Suppressor macrophage (primary cell): ENCODE results near the gene C2orf69.
"Not testable (repeated sequence)": the region's sequence is repeated elsewhere in the genome, so short reads cannot be mapped to it uniquely, and the experiment has no call there.

Experiments used
- DNase-seq, 4 experiments: peaks; one replicate each; pipeline ENCODE4 v3.0.0-alpha.2; 2020 to 2022
- total RNA-seq, 17 experiments: gene quantifications; one replicate each; lab custom pipeline; 2026; ENCODE audit warnings: mixed read lengths in 6 of 17, inconsistent platforms in 3 of 17; lab: John Stamatoyannopoulos, UW

Gene C2orf69, protein sequence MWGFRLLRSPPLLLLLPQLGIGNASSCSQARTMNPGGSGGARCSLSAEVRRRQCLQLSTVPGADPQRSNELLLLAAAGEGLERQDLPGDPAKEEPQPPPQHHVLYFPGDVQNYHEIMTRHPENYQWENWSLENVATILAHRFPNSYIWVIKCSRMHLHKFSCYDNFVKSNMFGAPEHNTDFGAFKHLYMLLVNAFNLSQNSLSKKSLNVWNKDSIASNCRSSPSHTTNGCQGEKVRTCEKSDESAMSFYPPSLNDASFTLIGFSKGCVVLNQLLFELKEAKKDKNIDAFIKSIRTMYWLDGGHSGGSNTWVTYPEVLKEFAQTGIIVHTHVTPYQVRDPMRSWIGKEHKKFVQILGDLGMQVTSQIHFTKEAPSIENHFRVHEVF
- 10.2 to 53.7 (median 28.3) reads per million in 17 experiments for total RNA-seq

DNA sequence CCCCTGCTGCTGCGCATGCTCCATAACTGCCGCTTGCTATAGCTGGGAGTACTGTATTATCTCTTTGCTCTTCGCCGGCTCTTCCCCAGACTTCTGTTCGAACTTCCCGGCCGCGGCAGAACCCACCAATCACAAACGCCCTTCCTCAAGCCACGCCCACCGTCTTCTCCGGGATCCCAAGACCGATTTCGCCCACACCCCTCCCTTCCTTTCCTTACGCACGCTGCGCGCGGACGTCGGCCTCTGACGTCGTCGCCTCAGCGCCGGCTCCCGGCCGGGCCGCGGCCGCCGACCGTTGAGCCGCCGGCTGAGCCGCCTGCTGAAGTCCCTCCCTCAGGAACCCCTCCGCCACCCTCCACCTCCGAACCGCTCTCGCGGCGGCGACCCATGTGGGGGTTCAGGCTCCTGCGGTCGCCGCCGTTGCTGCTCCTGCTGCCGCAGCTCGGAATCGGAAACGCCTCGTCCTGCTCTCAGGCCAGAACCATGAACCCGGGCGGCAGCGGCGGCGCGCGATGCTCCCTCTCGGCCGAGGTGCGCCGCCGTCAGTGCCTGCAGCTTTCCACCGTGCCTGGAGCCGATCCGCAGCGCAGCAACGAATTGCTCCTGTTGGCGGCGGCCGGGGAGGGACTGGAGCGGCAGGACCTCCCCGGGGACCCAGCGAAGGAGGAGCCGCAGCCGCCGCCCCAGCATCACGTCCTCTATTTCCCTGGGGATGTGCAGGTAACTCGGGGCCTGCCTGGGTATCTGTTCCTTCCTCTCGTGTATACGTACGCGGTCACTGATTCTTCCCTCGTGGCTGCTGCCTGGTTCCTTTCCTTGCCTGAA lies at the start of gene C2orf69:
TSS of gene C2orf69 (plus strand) at position 242 of the 825 bp plus-strand sequence. CDS start at position 388, 146 bp downstream.
- peak; percentile 98 to 99 (median 98) for DNase-seq

DNA sequence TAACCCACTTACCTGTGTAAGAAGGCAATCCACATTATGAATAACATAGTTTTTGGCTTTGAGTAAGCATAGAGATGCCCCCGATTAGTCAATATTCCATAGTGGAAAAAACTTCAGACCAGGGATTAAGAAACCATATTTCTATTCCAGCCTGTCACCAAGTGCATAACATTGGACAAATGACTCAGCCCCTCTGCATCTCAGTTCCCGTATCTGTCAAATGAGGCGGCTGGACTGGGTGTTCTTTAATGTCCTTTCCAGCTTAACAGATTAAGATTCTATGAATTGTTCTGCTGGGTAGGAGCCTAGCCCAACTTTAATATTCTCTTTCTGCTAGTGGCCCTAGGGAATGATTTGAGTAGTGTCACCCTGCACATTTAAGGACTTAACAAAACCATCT lies 48.3 kb upstream of the C2orf69 start:
- peak in 1 of 4 experiments; percentile 16 for DNase-seq

DNA sequence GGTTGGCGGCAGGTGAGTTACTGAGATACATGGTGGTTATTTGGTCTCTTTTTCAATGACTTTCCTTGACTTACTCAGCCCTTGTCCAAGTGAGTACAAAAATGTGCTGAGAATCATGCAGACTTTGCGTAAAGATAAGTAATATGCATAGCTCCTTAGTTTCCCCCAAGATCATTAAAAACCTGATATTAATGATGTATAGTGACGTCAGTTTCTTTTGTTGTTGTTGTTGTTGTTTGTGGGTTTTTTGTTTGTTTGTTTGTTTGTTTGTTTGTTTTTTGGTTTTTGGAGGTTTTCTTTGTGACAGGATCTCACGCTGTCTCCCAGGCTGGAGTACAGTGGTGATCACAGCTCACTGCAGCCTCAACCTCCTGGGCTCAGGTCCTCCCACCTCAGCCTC lies 45.2 kb upstream of the C2orf69 start:
- no peak for DNase-seq

DNA sequence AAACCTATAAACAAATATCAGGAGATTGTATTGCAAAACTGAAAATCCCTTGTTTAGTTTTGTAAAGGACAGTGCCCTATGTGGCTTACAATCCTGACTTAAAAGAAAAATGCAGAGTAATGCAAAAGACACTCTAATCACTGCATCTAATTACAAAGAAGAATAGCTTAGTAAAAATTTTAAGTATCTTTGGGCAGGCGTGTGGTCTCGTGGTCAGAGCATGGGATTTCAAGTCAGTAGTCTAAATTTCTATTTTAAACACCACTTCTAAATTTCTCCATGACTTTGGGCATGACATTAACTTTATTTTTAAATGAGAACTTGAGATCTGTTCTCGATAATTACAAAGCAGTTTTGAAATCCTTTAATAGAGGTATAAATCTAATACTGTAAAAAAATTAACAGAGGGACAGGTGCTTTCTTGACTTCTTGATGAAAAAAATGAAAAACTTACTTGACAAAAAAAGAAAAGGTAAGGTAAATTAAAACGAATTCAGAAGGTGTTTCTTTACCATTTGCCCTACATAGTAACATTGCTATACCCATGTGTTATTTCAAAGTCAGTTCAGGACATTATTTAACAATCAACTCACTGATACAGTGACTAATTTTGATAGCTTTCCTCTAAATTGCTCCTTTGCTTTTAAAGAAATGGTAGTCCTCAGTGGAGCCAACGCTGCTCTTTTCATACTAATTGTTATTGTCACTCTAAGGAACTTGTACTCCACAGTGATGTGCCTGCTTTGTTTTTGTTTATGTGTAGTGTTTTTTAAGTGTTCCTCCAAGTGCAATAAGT lies 42.5 kb upstream of the C2orf69 start:
- no peak for DNase-seq

DNA sequence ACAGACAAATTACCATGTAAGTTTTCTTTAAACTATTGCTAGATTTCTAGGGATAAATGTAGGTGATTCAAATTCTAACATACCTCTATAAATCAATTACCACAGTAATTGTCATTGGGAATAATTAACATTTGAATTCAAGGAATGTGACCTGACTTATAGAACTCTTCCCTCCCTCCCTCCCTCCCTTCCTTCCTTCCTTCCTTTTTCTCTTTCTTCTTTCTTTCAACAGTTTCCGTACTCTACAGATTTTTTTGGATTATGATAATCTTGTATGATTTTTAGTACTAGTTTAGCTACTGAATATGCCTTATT lies 41.9 kb upstream of the C2orf69 start:
- DNase-seq: no peak

DNA sequence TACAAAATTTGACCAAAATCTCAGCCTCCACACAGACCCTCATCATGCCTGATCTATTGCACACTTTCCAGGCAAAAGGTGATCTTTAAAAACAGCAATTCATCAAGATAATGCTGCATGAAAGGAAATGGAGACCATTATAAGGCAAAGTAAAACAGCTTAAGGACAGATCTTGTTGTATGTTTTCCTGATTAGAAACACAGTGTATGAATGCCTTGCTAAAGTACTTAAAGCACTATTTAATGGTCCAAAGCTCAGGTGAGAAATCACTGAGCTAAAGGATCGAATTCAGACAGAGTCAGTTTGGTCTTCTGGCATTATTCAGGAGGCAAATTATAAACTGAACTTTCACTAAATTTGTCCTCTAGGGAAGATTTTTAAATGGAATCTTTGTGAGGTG lies 41.4 kb upstream of the C2orf69 start:
- no peak for DNase-seq

DNA sequence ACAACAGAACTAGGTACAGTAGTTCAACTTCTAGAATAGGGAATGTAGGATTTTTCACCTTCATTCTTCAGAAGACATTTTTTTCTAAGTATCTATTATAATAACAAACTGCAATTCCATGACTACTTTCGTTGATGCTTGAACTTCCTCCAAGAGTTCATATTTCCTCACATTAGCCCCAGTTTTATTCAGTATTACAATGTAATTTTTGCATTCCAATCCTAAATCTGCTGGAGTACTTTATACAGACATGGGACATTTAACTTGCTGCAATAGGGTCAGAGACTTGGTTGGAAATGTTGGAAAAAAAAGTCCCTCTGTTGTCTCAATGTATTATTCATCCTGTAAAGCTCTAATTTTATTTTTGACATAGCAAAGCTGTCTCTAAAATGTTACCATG lies 40.5 kb upstream of the C2orf69 start:
- DNase-seq: no peak

DNA sequence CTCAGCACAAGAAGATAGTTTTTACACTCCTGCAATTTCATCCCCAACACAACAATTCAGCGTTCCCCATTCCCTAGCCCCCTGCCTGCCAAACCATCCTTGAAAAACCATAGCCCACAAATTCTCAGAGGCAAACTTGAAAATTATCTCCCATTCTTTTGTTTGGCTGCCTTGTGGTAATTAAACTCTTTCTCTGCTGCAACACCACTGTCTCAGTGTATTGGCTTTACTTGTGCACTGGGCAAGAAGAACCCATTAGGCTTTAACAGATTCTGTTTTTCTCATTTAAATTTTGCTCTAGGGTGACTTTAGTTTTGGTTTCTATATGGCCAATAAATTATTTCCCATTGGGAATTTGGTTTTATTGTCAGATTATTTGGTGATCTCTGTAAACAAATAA lies 36.9 kb upstream of the C2orf69 start:
- no peak for DNase-seq

DNA sequence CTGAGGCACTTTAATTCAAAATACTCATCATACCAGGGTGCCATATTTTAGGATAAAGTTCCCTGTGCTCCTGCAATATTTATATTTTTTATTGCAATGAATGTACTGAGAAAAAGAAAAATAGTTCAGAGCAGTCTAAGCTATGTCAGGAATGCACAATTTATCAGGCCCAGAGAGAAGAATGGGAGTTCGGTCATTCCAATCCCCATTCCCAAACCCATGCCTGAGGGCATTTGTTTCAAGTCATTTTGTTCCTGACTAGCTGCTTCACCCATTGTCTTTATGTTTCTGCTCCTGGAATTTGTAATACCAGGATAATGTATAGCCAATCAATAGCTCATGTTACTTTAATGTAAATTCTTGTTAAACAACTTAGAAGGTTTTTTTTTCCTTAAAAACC lies 35.7 kb upstream of the C2orf69 start:
- DNase-seq: no peak

DNA sequence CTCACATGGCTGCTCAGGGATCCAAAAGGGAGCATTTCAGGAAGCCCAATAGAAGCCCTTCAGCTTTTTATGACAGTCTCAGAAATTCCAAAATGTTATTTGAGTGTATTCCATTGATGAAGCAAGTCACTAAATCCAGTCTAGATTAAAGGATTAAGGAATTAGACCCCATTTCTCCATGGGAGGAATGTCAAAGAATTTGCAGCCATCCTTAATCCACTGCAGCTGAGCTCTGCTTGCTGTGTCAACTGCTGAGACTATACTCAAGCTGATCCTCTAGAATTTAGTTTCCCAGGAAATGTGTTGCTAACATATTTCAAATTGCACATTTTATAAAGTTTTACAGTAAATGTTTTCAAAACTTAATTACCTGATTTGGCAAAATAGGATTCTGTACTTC lies 28.4 kb upstream of the C2orf69 start:
- no peak for DNase-seq

DNA sequence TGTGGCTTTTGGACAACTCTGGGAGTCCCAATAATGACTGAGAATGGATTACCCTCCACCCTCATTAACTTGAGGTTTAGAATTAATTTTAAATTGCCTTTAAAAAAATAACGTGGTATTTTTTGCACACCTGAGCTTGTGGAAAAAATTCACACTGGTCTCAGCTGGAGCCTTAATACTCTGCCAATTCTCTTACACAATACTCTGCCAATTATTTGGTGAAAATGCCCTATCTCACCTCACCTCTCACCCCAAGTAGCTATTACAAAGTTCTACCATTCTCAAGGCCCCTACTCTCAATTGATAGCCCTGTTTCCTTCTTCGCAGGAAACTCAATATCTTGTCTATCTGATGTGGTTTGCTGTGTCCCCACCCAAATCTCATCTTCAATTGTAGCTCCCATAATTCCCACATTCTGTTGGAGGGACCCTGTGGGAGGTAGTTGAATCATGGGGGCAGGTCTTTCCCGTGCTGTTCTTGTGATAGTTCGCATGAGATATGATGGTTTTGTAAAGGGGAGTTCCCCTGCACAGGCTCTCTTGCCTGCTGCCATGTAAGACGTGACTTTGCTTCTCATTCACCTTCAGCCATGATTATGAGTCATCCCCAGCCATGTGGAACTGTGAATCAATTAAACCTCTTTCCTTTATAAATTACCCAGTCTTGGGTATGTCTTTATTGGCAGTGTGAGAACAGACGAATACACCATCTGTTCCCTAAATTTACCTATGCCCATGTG lies 27.4 kb upstream of the C2orf69 start:
- no peak for DNase-seq

DNA sequence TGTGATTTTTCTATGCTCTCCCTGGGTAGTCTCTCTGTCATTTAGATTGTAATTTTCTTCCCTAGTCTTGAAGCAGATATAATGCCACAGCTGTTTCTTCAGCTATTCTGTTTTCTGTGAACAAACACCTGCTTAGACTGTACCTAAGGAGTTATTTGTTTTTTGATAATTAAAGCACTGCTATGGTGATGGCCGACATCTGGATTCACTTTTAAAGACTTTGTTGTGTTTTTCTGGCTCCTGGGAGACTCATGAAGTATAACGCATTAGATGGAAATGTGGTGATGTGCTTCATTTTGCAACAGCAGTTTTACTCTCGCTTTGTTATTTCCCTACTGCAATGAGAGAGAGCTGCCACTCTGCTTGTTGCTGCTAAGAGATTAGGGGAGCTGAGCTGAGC lies 15.7 kb upstream of the C2orf69 start:
- no peak for DNase-seq

DNA sequence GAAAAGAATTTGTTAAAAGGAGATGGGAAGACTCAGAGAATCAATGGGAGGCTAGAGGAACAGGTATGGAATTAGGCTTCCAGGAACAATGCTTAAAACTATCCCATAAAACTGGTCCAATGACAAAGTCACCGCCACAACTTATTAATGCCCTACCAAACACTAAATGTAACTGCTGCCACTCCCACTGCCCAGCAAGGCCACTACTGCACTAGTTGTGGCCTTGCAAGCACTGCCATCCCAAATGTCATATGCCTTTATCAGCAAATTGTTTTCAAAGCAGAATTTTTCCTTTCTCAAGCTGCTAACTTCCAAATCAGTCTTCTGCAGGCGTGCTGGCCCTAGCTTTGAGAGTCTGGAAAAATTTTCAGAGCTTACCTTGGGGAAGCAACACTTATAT lies 14.5 kb upstream of the C2orf69 start:
- no peak for DNase-seq

DNA sequence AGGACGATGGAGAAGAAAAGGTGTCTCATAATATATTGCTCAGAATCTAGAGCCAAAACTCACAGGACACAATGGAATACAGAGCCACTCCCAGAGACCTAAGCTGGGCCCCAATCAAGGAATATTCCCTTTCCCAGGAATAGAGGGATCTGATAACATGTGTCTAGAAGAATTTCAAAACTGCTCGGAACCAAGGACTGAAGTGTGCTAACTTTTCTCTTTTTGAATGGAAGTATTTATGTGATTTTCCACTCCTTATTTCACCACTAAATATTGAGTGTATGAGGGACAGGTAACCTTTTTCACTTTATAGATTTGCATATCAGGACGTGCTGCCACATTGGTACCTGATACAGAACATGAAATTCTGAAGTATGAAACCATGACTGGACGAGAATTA lies 9.2 kb upstream of the C2orf69 start:
- no peak for DNase-seq

DNA sequence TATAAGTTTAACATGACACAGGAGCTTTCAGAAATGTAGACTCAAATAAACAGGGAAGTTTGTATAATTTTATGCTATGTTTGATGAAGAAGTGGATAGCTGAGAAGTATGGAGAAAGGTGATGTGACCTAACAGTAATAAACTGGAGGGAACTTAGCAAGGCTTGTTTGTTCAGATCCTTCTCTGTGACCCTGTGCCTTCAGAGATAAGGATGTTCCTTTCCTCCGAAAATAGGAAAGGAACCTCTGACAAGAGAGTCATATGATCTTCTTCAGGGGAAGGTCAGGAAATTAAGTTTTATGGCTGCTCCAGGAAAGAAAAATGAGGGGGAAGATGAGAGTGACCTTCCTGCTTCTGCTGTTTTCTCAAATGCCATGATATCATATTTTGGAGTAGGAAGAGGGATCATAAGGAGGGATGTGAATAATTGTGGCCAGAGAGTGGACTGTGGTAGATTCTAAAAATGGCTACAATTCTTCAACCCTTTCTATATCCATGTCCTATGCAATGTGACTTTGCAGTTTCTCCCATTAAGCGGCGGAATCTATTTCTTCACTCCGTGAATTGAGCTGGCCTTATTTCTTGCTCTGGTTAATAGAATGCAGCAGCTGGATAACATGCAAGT lies 8.5 kb upstream of the C2orf69 start:
- DNase-seq: peak in 2 of 4 experiments; percentile 5 to 8

DNA sequence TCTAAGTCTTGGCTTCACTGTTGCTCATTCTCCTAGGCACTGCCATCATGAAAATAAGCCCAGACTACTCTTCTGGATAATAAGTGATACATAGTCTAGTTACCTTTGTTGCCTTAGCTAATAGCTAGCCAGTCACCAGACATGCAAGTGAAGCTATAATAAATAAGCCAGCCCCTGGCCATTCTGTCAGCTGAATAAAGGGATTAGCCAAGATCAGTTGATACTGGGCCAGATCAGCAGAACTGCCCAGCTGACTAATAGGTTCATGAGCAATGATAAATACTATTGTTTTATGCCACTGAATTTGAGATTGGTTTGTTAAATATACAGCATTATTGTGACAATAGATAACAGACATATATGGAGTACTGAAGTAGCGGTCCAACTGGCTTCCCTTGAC lies 8.0 kb upstream of the C2orf69 start:
- no peak for DNase-seq

DNA sequence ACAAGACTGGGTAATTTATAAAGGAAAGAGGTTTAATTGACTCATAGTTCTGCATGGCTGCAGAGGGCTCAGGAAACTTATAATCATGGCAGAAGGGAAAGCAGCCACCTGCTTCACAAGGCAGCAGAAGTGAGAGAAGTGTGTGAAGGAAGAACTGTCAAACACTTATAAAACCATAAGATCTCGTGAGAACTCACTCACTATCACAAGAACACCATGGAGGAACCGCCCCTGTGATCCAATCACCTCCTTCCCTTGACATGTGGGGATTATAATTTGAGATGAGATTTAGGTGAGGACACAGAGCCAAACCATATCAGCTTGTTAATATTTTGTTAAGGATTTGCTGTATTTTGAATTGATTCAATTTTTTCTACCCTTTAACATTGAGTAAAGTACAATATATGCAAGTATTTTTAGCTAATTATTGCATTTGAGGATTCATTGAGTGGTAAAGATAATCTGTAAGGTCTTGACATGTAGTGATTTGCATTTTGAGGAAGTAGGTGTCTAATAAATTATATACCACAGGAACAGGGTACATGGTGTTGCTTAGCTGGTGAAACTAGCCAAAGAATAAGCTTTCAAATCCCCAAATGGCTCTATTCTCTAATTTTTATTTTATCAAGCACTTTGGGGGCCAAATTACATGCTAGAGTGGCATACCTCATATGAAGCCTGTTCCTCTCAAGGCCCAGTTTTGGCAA lies 3.9 kb upstream of the C2orf69 start:
- DNase-seq: no peak

DNA sequence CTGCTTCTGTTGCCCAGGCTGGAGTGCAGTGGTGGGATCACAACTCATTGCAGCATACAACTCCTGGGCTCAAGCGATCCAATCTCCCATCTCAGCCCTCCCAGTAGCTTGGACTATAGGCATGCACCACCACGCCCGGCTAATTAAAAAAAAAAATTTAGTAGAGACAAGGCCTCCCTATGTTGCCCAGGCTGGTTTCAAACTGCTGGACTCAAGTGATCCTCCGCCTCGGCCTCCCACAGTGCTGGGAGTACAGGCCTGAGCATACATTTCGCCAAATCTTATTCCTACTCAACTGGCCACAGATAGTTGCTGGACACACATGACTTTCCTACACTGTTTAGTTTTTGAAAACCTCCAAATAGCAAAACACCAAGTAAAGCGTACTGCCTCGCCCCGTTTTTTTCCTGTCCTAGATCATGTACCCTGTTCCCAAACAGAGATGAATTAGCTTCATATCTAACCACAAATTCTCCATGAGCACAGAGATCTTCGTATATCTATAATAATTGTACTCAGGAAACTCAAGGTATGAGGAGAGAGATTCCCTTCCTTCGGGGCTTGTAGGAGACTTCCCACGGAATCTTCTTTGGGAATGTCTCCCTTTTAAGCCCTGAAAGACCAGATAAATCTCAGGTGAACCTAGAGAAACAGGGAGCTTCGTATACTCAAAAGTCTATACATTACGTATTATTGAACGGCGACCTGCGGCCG lies 598 bp upstream of the C2orf69 start:
- DNase-seq: no peak

DNA sequence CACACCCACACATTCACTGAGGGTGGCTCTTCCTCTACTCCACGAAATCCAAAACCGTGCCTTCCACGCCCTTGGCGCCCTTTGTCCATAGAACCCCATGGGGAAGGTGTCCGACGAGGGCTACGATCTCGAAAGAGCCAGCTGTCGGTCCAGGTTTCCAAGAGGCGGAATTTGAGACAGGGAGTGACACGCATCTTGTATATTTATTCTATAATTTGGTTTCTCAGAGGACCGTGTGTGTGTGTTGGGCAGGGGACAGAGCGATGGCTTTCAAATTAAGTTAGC lies 726 bp downstream of the C2orf69 start:
- DNase-seq: peak in 1 of 4 experiments; percentile 71

DNA sequence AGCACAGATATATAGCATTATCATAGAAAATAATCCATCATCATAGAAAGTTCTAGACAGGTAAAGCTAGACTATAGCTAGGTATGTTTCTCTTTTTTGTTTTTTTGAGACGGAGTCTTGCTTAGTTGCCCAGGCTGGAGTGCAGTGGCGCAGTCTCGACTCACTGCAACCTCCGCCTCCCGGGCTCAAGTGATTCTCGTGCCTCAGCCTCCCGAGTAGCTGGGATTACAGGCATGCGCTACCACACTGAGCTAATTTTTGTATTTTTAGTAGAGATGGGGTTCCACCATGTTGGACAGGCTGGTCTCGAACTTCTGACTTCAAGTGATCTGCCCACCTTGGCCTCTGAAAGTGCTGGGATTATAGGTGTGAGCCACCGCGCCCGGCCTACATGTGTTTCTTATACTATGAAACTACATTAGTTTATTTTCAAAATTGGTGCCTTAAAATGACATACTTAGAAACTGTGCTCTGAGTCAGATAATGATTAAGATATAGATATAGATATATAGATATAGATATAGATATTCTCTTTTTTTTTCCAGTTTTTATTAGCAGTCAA lies 1.5 kb downstream of the C2orf69 start:
- DNase-seq: not testable (repeated sequence)
